ENCODE data around the gene ALDH2. TPM values are rescaled to one million over a fixed set of nuclear protein-coding genes. Genes with fewer than 3 reads are reported as not detected.

The ALDH2 gene
- total and polyA plus RNA-seq, 5 donors, result 284 to 423 (median 337) TPM

GRCh38 chr12:111841750-111842555 lies 75.2 kb downstream of the ALDH2 start, which contains the start of gene MAPKAPK5:
MAPKAPK5 (plus strand) TSS chr12:111842228; CDS start chr12:111842734, 506 bp downstream.
- Histone ChIP-seq H3K4me1 (ENCODE audit: control insufficient read depth, insufficient read depth, low read length) (peaks cover 2% of the 10 kb centered on the region), H3K27ac (ENCODE audit: low read length) (peak within 1 kb of the TSS; percentile 93), H3K27me3 (ENCODE audit: control insufficient read depth, insufficient read depth) (no peaks in the 10 kb centered on the region), H3K4me3 (ENCODE audit: low read length) (peak within 1 kb of the TSS; percentile 76), H3K9me3 (ENCODE audit: control insufficient read depth, low read length) (no peaks in the 10 kb centered on the region)
- under 1% methylated on average over 84 of the region's 84 CpGs for WGBS
- ATAC-seq (peak; percentile 94 to 95), DNase-seq (peak; percentile 95 to 98 (median 98))
- intact Hi-C loops (cut with DNase I), result no loop called here

- peak; percentile 11 to 29 for ATAC-seq
- H3K4me1 ChIP-seq (ENCODE audit: control insufficient read depth, insufficient read depth, low read length), result peaks cover 2% of the 10 kb centered on the region
These were observed 76.0 kb downstream of the ALDH2 start for GRCh38 chr12:111842556-111843396.

GRCh38 chr12:111846016-111846415 lies 79.3 kb downstream of the ALDH2 start:
- Histone ChIP-seq H3K27me3 (ENCODE audit: control insufficient read depth, insufficient read depth) (no peaks in the 10 kb centered on the region), H3K4me3 (ENCODE audit: low read length) (no peak overlapping the region), H3K4me1 (ENCODE audit: control insufficient read depth, insufficient read depth, low read length) (peaks cover 2% of the 10 kb centered on the region), H3K9me3 (ENCODE audit: control insufficient read depth, low read length) (no peaks in the 10 kb centered on the region), H3K27ac (ENCODE audit: low read length) (no peak overlapping the region)
- intact Hi-C loops (cut with DNase I), result no loop called here
- ATAC-seq (no peak), DNase-seq (no peak)
- WGBS, result 68% methylated on average over 2 of the region's 2 CpGs

More at GRCh38 chr12:111842556-111843396, 76.0 kb downstream of the ALDH2 start:
- no peak for DNase-seq
- Histone ChIP-seq H3K9me3 (ENCODE audit: control insufficient read depth, low read length) (no peaks in the 10 kb centered on the region), H3K27me3 (ENCODE audit: control insufficient read depth, insufficient read depth) (no peaks in the 10 kb centered on the region), H3K27ac (ENCODE audit: low read length) (peak overlapping the region; percentile 93), H3K4me3 (ENCODE audit: low read length) (peak overlapping the region; percentile 76)
- 3% methylated on average over 44 of the region's 44 CpGs for whole genome bisulfite sequencing
- intact Hi-C loops (cut with DNase I), result no loop called here

- WGBS, result 92% methylated on average over 2 of the region's 2 CpGs
- no peak for ATAC-seq
- intact Hi-C loops (cut with DNase I), result no loop called here
These were observed 83.8 kb downstream of the ALDH2 start for GRCh38 chr12:111850526-111850925.

GRCh38 chr12:111858186-111858585 lies 91.5 kb downstream of the ALDH2 start:
- H3K27ac ChIP-seq (ENCODE audit: low read length), result no peak overlapping the region
- ATAC-seq (no peak), DNase-seq (no peak)
- no peaks in the 10 kb centered on the region for H3K27me3 ChIP-seq (ENCODE audit: control insufficient read depth, insufficient read depth)
- intact Hi-C loops (cut with DNase I), result no loop called here
- WGBS, result 96% methylated on average over 2 of the region's 2 CpGs
- H3K9me3 ChIP-seq (ENCODE audit: control insufficient read depth, low read length), result no peaks in the 10 kb centered on the region
- H3K4me3 ChIP-seq (ENCODE audit: low read length), result no peak overlapping the region
- H3K4me1 ChIP-seq (ENCODE audit: control insufficient read depth, insufficient read depth, low read length), result no peaks in the 10 kb centered on the region

More at GRCh38 chr12:111850526-111850925, 83.8 kb downstream of the ALDH2 start:
- Histone ChIP-seq H3K4me1 (ENCODE audit: control insufficient read depth, insufficient read depth, low read length) (no peaks in the 10 kb centered on the region), H3K27me3 (ENCODE audit: control insufficient read depth, insufficient read depth) (no peaks in the 10 kb centered on the region), H3K27ac (ENCODE audit: low read length) (no peak overlapping the region), H3K4me3 (ENCODE audit: low read length) (no peak overlapping the region), H3K9me3 (ENCODE audit: control insufficient read depth, low read length) (no peaks in the 10 kb centered on the region)
- DNase-seq, result no peak

- 97% methylated on average over 7 of the region's 7 CpGs for WGBS
- no peak for ATAC-seq
- Histone ChIP-seq H3K9me3 (ENCODE audit: control insufficient read depth, low read length) (no peaks in the 10 kb centered on the region), H3K27me3 (ENCODE audit: control insufficient read depth, insufficient read depth) (no peaks in the 10 kb centered on the region), H3K4me1 (ENCODE audit: control insufficient read depth, insufficient read depth, low read length) (no peaks in the 10 kb centered on the region), H3K27ac (ENCODE audit: low read length) (no peak overlapping the region), H3K4me3 (ENCODE audit: low read length) (no peak overlapping the region)
- intact Hi-C loops (cut with DNase I), result no loop called here
- no peak for DNase-seq
These were observed 92.0 kb downstream of the ALDH2 start for GRCh38 chr12:111858778-111859177.

GRCh38 chr12:111864913-111865312 lies 98.2 kb downstream of the ALDH2 start:
- intact Hi-C loops (cut with DNase I), result no loop called here
- 89% methylated on average over 1 of the region's 1 CpG for WGBS
- no peak overlapping the region for H3K4me3 ChIP-seq (ENCODE audit: low read length)
- DNase-seq, result no peak
- H3K4me1 ChIP-seq (ENCODE audit: control insufficient read depth, insufficient read depth, low read length), result no peaks in the 10 kb centered on the region
- no peaks in the 10 kb centered on the region for H3K9me3 ChIP-seq (ENCODE audit: control insufficient read depth, low read length)
- ATAC-seq, result no peak
- no peaks in the 10 kb centered on the region for H3K27me3 ChIP-seq (ENCODE audit: control insufficient read depth, insufficient read depth)
- H3K27ac ChIP-seq (ENCODE audit: low read length), result no peak overlapping the region

Small RNAs within 50 kb of the gene (microRNA-seq; reads per million reads assigned to microRNA genes)
- 0 to 0.54 reads per million in 2 donors for gene MIR6761

Other genes with a start within 250 kb of the ALDH2 start
- gene ATXN2, start 167.6 kb upstream of the ALDH2 start, total RNA-seq, result 10 to 100 TPM; 51.2 to 57.2 (median 57.0) TPM
- gene ATXN2, start 167.6 kb upstream of the ALDH2 start, polyA plus RNA-seq, result 27.4 TPM
- 10 to 100 TPM; 12.3 to 14.7 (median 13.0) TPM for gene BRAP, start 81.0 kb upstream of the ALDH2 start, total RNA-seq
- 5.8 TPM for gene BRAP, start 81.0 kb upstream of the ALDH2 start, polyA plus RNA-seq
- gene ACAD10, start 80.9 kb upstream of the ALDH2 start, total RNA-seq, result 10 to 100 TPM; 17.4 to 30.0 (median 22.2) TPM
- gene ACAD10, start 80.9 kb upstream of the ALDH2 start, polyA plus RNA-seq, result 20.0 TPM
- 10 to 100 TPM; 26.4 to 35.0 (median 28.5) TPM for gene MAPKAPK5, start 75.3 kb downstream of the ALDH2 start, total RNA-seq
- 12.6 TPM for gene MAPKAPK5, start 75.3 kb downstream of the ALDH2 start, polyA plus RNA-seq
- 10 to 100 TPM; 12.2 to 24.1 (median 17.6) TPM for gene TMEM116, start 246.2 kb downstream of the ALDH2 start, total RNA-seq
- gene TMEM116, start 246.2 kb downstream of the ALDH2 start, polyA plus RNA-seq, result 9.3 TPM
- gene ERP29, start 246.5 kb downstream of the ALDH2 start, total RNA-seq, result 10 to 100 TPM; 39.0 to 58.3 (median 55.5) TPM
- gene ERP29, start 246.5 kb downstream of the ALDH2 start, polyA plus RNA-seq, result 44.8 TPM